Measurements from ENCODE around the gene DCAKD. TPM values are rescaled to one million over a fixed set of nuclear protein-coding genes. Genes with fewer than 3 reads are reported as not detected.

The DCAKD gene
- total RNA-seq, 1 experiment from 2014 or later: 31.9 TPM

GRCh38 chr17:45086865-45087503, 35.6 kb upstream of the DCAKD start:
- ChIA-PET POLR2A (no interaction called here), RAD21 (ENCODE audit: low non-redundant PET in 1 of 2, low total read pairs in 2 of 2, uncharacterized antibody in 2 of 2, unreplicated experiment in 2 of 2) (no interaction called here), CTCF (interaction anchor here (1.4 kb wide), 1 partner anchor 12 kb away, joined by 3 read pairs; no protein-coding TSS in a partner anchor)
- no TSS peak for BruUV-seq (replicated peaks)
- peaks cover 4% of the 10 kb centered on the region; the same call in 1 of the 2 replicates for H4K20me1 ChIP-seq (ENCODE audit: insufficient read depth)
- no peaks in the 10 kb centered on the region for H3K9me3 ChIP-seq (ENCODE audit: control insufficient read depth in 1 of 2, insufficient read depth in 1 of 2, low read depth in 1 of 2, low read length in 2 of 2)
- H3K79me2 ChIP-seq (ENCODE audit: insufficient read depth, low read length): peaks cover 11% of the 10 kb centered on the region; the same call in 1 of the 2 replicates
- no peak for DNase-seq (ENCODE audit: low read depth, low spot score)
- no peak for ATAC-seq
- no peak overlapping the region for H3K27ac ChIP-seq (ENCODE audit: low read depth, low read length)
- H3K36me3 ChIP-seq (ENCODE audit: control insufficient read depth in 1 of 2, insufficient read depth in 2 of 2, low read length in 2 of 2): peaks cover 55 to 57% of the 10 kb centered on the region in 2 experiments
- no peak overlapping the region for H3K9ac ChIP-seq (ENCODE audit: low read length)
- H3K4me3 ChIP-seq (replicated peaks in 1 of 2; ENCODE audit: low read depth in 1 of 2, low read length in 2 of 2): no peak overlapping the region
- no peak overlapping the region for H3K4me2 ChIP-seq (ENCODE audit: low read length)
- no peak overlapping the region for H2AFZ ChIP-seq (ENCODE audit: low read depth, low read length, poor library complexity, severe bottlenecking)
- H3K27me3 ChIP-seq (ENCODE audit: insufficient read depth, low read length): no peaks in the 10 kb centered on the region
- no peaks in the 10 kb centered on the region for H3K9me2 ChIP-seq (ENCODE audit: insufficient read depth)
- intact Hi-C loops (cut with micrococcal nuclease): no loop called here
- TF ChIP-seq CEBPB (IDR thresholded peaks at IDR 0.05; ENCODE audit: low read depth) (no peak), SIN3A (IDR thresholded peaks at IDR 0.05; ENCODE audit: low read depth) (no peak)
- TF ChIP-seq, protein P1, sequence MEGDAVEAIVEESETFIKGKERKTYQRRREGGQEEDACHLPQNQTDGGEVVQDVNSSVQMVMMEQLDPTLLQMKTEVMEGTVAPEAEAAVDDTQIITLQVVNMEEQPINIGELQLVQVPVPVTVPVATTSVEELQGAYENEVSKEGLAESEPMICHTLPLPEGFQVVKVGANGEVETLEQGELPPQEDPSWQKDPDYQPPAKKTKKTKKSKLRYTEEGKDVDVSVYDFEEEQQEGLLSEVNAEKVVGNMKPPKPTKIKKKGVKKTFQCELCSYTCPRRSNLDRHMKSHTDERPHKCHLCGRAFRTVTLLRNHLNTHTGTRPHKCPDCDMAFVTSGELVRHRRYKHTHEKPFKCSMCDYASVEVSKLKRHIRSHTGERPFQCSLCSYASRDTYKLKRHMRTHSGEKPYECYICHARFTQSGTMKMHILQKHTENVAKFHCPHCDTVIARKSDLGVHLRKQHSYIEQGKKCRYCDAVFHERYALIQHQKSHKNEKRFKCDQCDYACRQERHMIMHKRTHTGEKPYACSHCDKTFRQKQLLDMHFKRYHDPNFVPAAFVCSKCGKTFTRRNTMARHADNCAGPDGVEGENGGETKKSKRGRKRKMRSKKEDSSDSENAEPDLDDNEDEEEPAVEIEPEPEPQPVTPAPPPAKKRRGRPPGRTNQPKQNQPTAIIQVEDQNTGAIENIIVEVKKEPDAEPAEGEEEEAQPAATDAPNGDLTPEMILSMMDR (IDR thresholded peaks at IDR 0.05 in 2 of 3, conservative IDR thresholded peaks at IDR 0.05 in 1 of 3; ENCODE audit: borderline replicate concordance in 1 of 3, insufficient read depth in 1 of 3, low read depth in 2 of 3, low read length in 2 of 3): no peak
- H3K4me1 ChIP-seq (ENCODE audit: control insufficient read depth in 1 of 2, insufficient read depth in 2 of 2, low read length in 2 of 2): peaks cover under 1 to 8% of the 10 kb centered on the region in 2 experiments

GRCh38 chr17:45086391-45086790, 35.0 kb upstream of the DCAKD start:
- ChIA-PET RAD21 (ENCODE audit: low non-redundant PET in 1 of 2, low total read pairs in 2 of 2, uncharacterized antibody in 2 of 2, unreplicated experiment in 2 of 2) (no interaction called here), CTCF (interaction anchor here (1.2 to 1.4 kb wide), 2 partner anchors 13 kb away, joined by 3 read pairs; no protein-coding TSS in a partner anchor), POLR2A (no interaction called here)
- H3K79me2 ChIP-seq (ENCODE audit: insufficient read depth, low read length): peaks cover 12% of the 10 kb centered on the region; the same call in 1 of the 2 replicates
- no peaks in the 10 kb centered on the region for H3K9me2 ChIP-seq (ENCODE audit: insufficient read depth)
- DNase-seq (ENCODE audit: low read depth, low spot score): no peak
- H3K4me1 ChIP-seq (ENCODE audit: control insufficient read depth in 1 of 2, insufficient read depth in 2 of 2, low read length in 2 of 2): peaks cover 0 to 3% of the 10 kb centered on the region in 2 experiments; a peak in 1 of 4 replicates
- no peak overlapping the region for H3K4me3 ChIP-seq (replicated peaks in 1 of 2; ENCODE audit: low read depth in 1 of 2, low read length in 2 of 2)
- ATAC-seq: no peak
- no TSS peak for BruUV-seq (replicated peaks)
- H4K20me1 ChIP-seq (ENCODE audit: insufficient read depth): peaks cover 4% of the 10 kb centered on the region; the same call in 1 of the 2 replicates
- H2AFZ ChIP-seq (ENCODE audit: low read depth, low read length, poor library complexity, severe bottlenecking): no peak overlapping the region
- no peaks in the 10 kb centered on the region for H3K9me3 ChIP-seq (ENCODE audit: control insufficient read depth in 1 of 2, insufficient read depth in 1 of 2, low read depth in 1 of 2, low read length in 2 of 2)
- no peak overlapping the region for H3K9ac ChIP-seq (ENCODE audit: low read length)
- intact Hi-C loops (cut with micrococcal nuclease): no loop called here
- H3K36me3 ChIP-seq (ENCODE audit: control insufficient read depth in 1 of 2, insufficient read depth in 2 of 2, low read length in 2 of 2): peaks cover 51 to 55% of the 10 kb centered on the region in 2 experiments
- no peak overlapping the region for H3K27ac ChIP-seq (ENCODE audit: low read depth, low read length)
- no peak overlapping the region for H3K4me2 ChIP-seq (ENCODE audit: low read length)
- no peaks in the 10 kb centered on the region for H3K27me3 ChIP-seq (ENCODE audit: insufficient read depth, low read length)
- TF ChIP-seq RAD21 (IDR thresholded peaks at IDR 0.05; ENCODE audit: low read depth) (no peak), ZFX (IDR thresholded peaks at IDR 0.05) (no peak), TCF7L2 (IDR thresholded peaks at IDR 0.05; ENCODE audit: borderline replicate concordance, extremely low read depth, insufficient read depth, insufficient read length) (no peak), POLR2AphosphoS5 (IDR thresholded peaks at IDR 0.05; ENCODE audit: low read depth, low read length) (no peak), FOSL1 (IDR thresholded peaks at IDR 0.05; ENCODE audit: low read depth) (no peak), POLR2A (IDR thresholded peaks at IDR 0.05; ENCODE audit: borderline replicate concordance, extremely low read depth, insufficient read depth, insufficient read length) (no peak), CBX3 (IDR thresholded peaks at IDR 0.05; ENCODE audit: low read depth) (no peak), ELF1 (IDR thresholded peaks at IDR 0.05; ENCODE audit: borderline replicate concordance, low read depth) (no peak)
- TF ChIP-seq, protein P2, sequence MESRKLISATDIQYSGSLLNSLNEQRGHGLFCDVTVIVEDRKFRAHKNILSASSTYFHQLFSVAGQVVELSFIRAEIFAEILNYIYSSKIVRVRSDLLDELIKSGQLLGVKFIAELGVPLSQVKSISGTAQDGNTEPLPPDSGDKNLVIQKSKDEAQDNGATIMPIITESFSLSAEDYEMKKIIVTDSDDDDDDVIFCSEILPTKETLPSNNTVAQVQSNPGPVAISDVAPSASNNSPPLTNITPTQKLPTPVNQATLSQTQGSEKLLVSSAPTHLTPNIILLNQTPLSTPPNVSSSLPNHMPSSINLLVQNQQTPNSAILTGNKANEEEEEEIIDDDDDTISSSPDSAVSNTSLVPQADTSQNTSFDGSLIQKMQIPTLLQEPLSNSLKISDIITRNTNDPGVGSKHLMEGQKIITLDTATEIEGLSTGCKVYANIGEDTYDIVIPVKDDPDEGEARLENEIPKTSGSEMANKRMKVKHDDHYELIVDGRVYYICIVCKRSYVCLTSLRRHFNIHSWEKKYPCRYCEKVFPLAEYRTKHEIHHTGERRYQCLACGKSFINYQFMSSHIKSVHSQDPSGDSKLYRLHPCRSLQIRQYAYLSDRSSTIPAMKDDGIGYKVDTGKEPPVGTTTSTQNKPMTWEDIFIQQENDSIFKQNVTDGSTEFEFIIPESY (IDR thresholded peaks at IDR 0.05; ENCODE audit: extremely low read depth, insufficient replicate concordance, low read length): no peak
- TF ChIP-seq, protein P1 (IDR thresholded peaks at IDR 0.05 in 2 of 3, conservative IDR thresholded peaks at IDR 0.05 in 1 of 3; ENCODE audit: borderline replicate concordance in 1 of 3, insufficient read depth in 1 of 3, low read depth in 2 of 3, low read length in 2 of 3): no peak
